Stomach (tissue), 19 donors: Measurements from ENCODE around the gene TFIP11. TPM values are rescaled to one million over a fixed set of nuclear protein-coding genes. Genes with fewer than 3 reads are reported as not detected.

Experiments
- DNase-seq, 2 donors: peaks; one replicate each; pipeline versions ENCODE4 v3.0.0 to v3.0.0-alpha.2; 2013 to 2019
- H3K27ac ChIP-seq, 5 donors: fragments of 200-600 bp in 4 of 5; sonication (generic) in 4 of 5; one replicate each; pipeline ENCODE4 v1.5.1; 2013 to 2019; ENCODE audit warnings: mild to moderate bottlenecking in 1 of 5, moderate library complexity in 1 of 5
- H3K27me3 ChIP-seq, 3 donors: fragments of 200-600 bp; sonication (generic); one replicate each; pipeline ENCODE4 v1.5.1; 2017 to 2019; ENCODE audit warnings: mixed run types in 1 of 3
- H3K36me3 ChIP-seq, 4 donors: fragments of 200-600 bp; sonication (generic); 1 replicate in 3 of 4; 2 replicates in 1 of 4; pipeline ENCODE4 v1.5.1; 2016 to 2019
- H3K4me1 ChIP-seq, 4 donors: fragments of 200-600 bp; sonication (generic); one replicate each; pipeline ENCODE4 v1.5.1; 2016 to 2019
- H3K4me3 ChIP-seq, 4 donors: fragments of 200-600 bp; sonication (generic) in 3 of 4; one replicate each; pipeline ENCODE4 v1.5.1; 2016 to 2019; ENCODE audit warnings: mild to moderate bottlenecking in 1 of 4
- H3K9me3 ChIP-seq, 4 donors: fragments of 200-600 bp; sonication (generic); one replicate each; pipeline ENCODE4 v1.5.1; 2016 to 2019
- EP300 ChIP-seq: sonication (generic); formaldehyde crosslinking; IDR thresholded peaks from one replicate; pipeline ENCODE4 v1.6.1; 2017; ENCODE audit warnings: antibody characterized with exemption
- POLR2A ChIP-seq, 4 donors: fragments of 450-650 bp; IDR thresholded peaks; one replicate each; pipeline ENCODE4 v1.6.1; 2016; ENCODE audit warnings: antibody characterized with exemption in 4 of 4, control low read depth in 2 of 4, mild to moderate bottlenecking in 1 of 4, moderate library complexity in 1 of 4
- POLR2AphosphoS5 ChIP-seq, 3 donors: sonication (generic); formaldehyde crosslinking; IDR thresholded peaks; one replicate each; pipeline ENCODE4 v1.6.1; 2016; ENCODE audit warnings: antibody characterized with exemption in 3 of 3
- WGBS, 5 donors: extraction: QIAGEN DNeasy Blood & Tissue Kit in 3 of 5; methylation state at CpG; one replicate each; pipeline versions ENCODE4 v1.1.5 to v1.1.7; 2013 to 2018; 5-methylcytosine and 5-hydroxymethylcytosine counted together
- intact Hi-C: fragments of 100-400 bp; cut with DNase I; formaldehyde crosslinking; loops from one replicate; pipeline ENCODE4 v1.15.1; 2023; ENCODE audit warnings: low total_unique reads
- long read RNA-seq, 10 donors: transcript quantifications; one replicate each; lab custom pipeline, GENCODE V29; 2026
- polyA plus RNA-seq, 3 donors: library from polyadenylated mRNA; stranded (reverse); fragments of 200-250 nt; gene quantifications; one replicate each; pipeline ENCODE4 v1.2.3, GENCODE V29; 2013
- total RNA-seq, 5 donors: library from RNA; depleted of rRNA; stranded (reverse); fragments of >200 nt; gene quantifications; one replicate each; pipeline versions ENCODE4 v1.1.0 to v1.2.3, GENCODE V29; 2014 to 2016
- TF ChIP-seq, protein P1 (sequence below), 7 experiments: fragments of 450-650 bp in 4 of 7; fragments of 200-600 bp in 3 of 7; sonication (generic) in 3 of 7; IDR thresholded peaks; one replicate each; pipeline ENCODE4 v1.5.1; 2016 to 2019; ENCODE audit warnings: antibody characterized with exemption in 7 of 7, control low read depth in 2 of 7, mild to moderate bottlenecking in 1 of 7
- donor health status: healthy with polysubstance abuse.
- donor health status: Bipolar disorder and iron deficiency.
- donor health status: healthy.

The TFIP11 gene
- total RNA-seq (10 to 100 TPM; 11.6 to 48.7 (median 22.8) TPM), polyA plus RNA-seq (10 to 100 TPM; 11.6 to 24.7 (median 15.1) TPM)
- long read RNA-seq, donor 1, result 0 reads
- long read RNA-seq, donor 2, partial matches to known transcripts, result 0 of 1 reads
- long read RNA-seq, donor 2, other reads (novel, unspliced or antisense), result 0 of 1 reads
- long read RNA-seq, donor 3, partial matches to known transcripts, result 0 of 2 reads
- long read RNA-seq, donor 3, other reads (novel, unspliced or antisense), result 0 of 2 reads
- long read RNA-seq, donor 4, result 0 reads
- long read RNA-seq, donor 5, partial matches to known transcripts, result 0 of 1 reads
- long read RNA-seq, donor 5, other reads (novel, unspliced or antisense), result 0 of 1 reads
- long read RNA-seq, donor 6, partial matches to known transcripts, result 11 of 17 reads
- long read RNA-seq, donor 6, other reads (novel, unspliced or antisense), result 0 of 17 reads
- long read RNA-seq, donor 7, transcript TFIP11-204 (15 exons, 3,586 nt), result major isoform, 6 of 7 reads
- long read RNA-seq, donor 7, partial matches to known transcripts, result 0 of 7 reads
- long read RNA-seq, donor 7, other reads (novel, unspliced or antisense), result 0 of 7 reads
- long read RNA-seq, donor 8, partial matches to known transcripts, result 8 of 11 reads
- long read RNA-seq, donor 8, other reads (novel, unspliced or antisense), result 0 of 11 reads
- long read RNA-seq, donor 9, partial matches to known transcripts, result 13 of 15 reads
- long read RNA-seq, donor 9, other reads (novel, unspliced or antisense), result 0 of 15 reads
- long read RNA-seq, donor 10, partial matches to known transcripts, result 0 of 6 reads
- long read RNA-seq, donor 10, other reads (novel, unspliced or antisense), result 0 of 6 reads

DNA sequence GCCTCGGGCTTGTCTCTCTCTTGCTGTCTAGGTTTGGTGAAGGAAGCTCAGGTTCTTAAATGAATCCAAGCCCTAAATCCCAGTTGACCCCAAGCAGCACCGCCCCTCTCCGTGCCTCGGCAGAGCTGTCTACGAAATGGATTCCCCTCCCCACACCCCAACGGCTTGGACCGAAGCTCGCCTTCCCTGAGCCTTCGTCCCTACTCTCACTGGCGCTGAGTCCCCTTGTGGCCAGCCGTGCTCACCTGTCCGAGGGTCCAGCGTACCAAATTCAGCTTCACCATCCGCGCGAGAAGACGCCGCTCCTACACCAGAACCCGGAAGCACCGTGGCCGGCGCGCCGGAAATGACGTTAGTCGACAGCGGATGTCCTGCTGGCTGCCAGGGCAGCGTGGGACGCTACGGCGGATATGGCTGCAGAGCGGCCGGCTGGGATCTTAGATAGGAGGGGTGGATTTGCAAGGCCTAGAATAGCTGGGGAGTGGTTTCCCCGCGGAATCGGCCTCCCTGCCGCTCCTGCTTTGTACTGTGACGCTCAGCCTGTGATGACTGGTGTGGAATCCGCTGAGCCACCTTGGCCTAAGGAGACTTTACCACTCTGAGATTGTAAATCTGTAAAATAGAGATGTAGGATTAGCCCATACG, at the start of gene TFIP11:
Gene TFIP11, minus strand, starts transcription at position 325 of the 645 bp plus-strand sequence. CDS start 2,201 bp downstream, outside the sequence.
- H3K4me1 ChIP-seq, result peaks cover 12 to 34% (median 27%) of the 10 kb centered on the region in 4 donors
- peak; percentile 97 to 98 for DNase-seq
- 0% methylated on average over 38 to 40 of the region's 40 CpGs for WGBS, 5 donors
- peaks cover 21 to 33% (median 30%) of the 10 kb centered on the region in 4 donors for H3K36me3 ChIP-seq
- no peaks in the 10 kb centered on the region for H3K9me3 ChIP-seq
- peak within 1 kb of the TSS; percentile 77 to 90 (median 85) for H3K4me3 ChIP-seq
- peak within 1 kb of the TSS; percentile 80 to 87 (median 82) for H3K27ac ChIP-seq
- H3K27me3 ChIP-seq, result no peaks in the 10 kb centered on the region
- intact Hi-C loops, result no loop called here
- TF ChIP-seq, protein P1, sequence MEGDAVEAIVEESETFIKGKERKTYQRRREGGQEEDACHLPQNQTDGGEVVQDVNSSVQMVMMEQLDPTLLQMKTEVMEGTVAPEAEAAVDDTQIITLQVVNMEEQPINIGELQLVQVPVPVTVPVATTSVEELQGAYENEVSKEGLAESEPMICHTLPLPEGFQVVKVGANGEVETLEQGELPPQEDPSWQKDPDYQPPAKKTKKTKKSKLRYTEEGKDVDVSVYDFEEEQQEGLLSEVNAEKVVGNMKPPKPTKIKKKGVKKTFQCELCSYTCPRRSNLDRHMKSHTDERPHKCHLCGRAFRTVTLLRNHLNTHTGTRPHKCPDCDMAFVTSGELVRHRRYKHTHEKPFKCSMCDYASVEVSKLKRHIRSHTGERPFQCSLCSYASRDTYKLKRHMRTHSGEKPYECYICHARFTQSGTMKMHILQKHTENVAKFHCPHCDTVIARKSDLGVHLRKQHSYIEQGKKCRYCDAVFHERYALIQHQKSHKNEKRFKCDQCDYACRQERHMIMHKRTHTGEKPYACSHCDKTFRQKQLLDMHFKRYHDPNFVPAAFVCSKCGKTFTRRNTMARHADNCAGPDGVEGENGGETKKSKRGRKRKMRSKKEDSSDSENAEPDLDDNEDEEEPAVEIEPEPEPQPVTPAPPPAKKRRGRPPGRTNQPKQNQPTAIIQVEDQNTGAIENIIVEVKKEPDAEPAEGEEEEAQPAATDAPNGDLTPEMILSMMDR (IDR thresholded peaks at IDR 0.05), result no peak
- TF ChIP-seq POLR2A (IDR thresholded peaks at IDR 0.05) (peak in 1 of 4 donors; percentile 36), POLR2AphosphoS5 (IDR thresholded peaks at IDR 0.05) (peak; percentile 89 to 99 (median 95))

DNA sequence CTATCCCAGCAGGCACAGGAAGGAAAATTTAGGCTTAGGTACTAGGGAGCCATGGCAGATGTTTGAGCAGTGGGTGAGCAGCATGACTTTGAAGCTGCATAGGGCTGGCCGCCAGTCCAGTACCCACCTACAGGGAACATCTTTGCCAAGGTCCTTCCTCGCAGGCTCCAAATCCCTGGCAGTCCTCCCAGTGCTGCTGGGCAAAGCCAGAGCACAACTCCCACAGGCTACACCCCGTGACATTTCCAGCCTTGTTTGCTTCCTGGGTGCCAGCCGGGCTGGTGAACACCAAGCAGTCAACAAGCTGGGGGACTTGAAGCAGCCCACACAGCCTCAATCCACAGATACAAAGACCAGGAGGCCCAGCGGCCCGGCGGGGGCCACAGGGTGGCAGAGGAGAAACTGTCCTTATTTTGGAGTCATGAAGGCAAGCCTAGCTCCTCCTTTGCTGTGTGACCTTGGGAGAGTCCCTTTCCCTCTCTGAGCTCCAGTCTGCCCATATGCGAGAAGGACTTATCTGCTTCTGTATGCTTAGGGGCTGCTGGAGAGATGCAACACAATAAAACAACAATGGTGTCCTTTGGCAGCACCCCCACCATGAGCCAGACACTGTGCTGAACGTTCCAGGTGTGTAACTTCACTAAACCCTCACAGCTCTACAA, 49.6 kb upstream of the TFIP11 start:
- WGBS, 5 donors, result 46 to 64% (median 61%) methylated on average over 7 to 9 of the region's 9 CpGs
- H3K27me3 ChIP-seq, result no peaks in the 10 kb centered on the region
- no peak overlapping the region for H3K4me3 ChIP-seq
- peak overlapping the region in 1 of 5 donors; percentile 25 for H3K27ac ChIP-seq
- H3K4me1 ChIP-seq, result peaks cover 4 to 6% (median 5%) of the 10 kb centered on the region in 4 donors
- H3K36me3 ChIP-seq, result peaks cover 0 to 16% (median 4%) of the 10 kb centered on the region in 4 donors
- no peaks in the 10 kb centered on the region for H3K9me3 ChIP-seq
- intact Hi-C loops, result no loop called here
- TF ChIP-seq POLR2AphosphoS5 (IDR thresholded peaks at IDR 0.05) (no peak), POLR2A (IDR thresholded peaks at IDR 0.05) (no peak), EP300 (no peak)
- TF ChIP-seq, protein P1 (IDR thresholded peaks at IDR 0.05), result no peak
- DNase-seq, result peak in 1 of 2 donors; percentile 58

DNA sequence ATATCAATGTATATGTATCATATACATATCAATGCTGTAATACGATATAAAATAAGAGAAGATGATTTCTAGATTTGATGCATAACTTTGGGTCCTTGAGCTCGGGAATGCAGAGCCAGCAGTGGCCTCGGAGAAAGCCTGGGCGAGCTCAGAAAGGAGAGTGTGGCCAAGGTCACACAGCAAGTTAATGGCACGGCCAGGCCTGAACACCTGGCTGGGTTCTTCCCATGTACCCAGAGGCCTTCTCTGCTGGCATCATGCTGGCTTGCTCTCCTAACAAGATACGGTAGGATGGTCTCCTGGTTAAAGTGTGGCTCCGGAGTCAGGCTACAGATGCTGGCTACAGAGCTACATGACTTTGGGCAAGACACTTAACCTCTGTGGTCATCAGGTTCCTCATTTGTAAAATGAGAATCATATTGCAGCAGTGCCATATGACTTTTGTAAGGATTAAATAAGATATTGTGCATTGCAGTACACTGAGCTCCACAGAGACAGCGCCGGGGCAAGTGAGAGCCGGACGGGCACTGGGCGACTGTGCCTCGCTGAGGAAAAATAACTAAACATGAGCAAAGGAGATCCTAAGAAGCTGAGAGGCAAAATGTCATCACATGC, 47.8 kb upstream of the TFIP11 start:
- Histone ChIP-seq H3K27me3 (no peaks in the 10 kb centered on the region), H3K27ac (no peak overlapping the region), H3K4me1 (peaks cover 4 to 6% (median 5%) of the 10 kb centered on the region in 4 donors), H3K9me3 (no peaks in the 10 kb centered on the region), H3K4me3 (no peak overlapping the region), H3K36me3 (peaks cover 0 to 13% (median 2%) of the 10 kb centered on the region in 4 donors)
- no peak for DNase-seq
- 88 to 94% (median 90%) methylated on average over 13 of the region's 13 CpGs for WGBS, 5 donors
- TF ChIP-seq EP300 (no peak), POLR2A (IDR thresholded peaks at IDR 0.05) (no peak), POLR2AphosphoS5 (IDR thresholded peaks at IDR 0.05) (no peak)
- TF ChIP-seq, protein P1 (IDR thresholded peaks at IDR 0.05), result no peak
- intact Hi-C loops, result no loop called here
